Activated T-helper 17 cell treated with anti-CD3 and anti-CD28 coated beads, Interleukin-2, amount 50 U/mL, for 72 hours (primary cell): ENCODE results near the gene FTSJ1. TPM values are rescaled to one million over a fixed set of nuclear protein-coding genes. Genes with fewer than 3 reads are reported as not detected.

Source experiments
- ATAC-seq: fragments of 150-1000 bp; cut with Tn5 transposase; replicated peaks from 2 replicates; pipeline ENCODE4 v1.10.0; 2021; ENCODE audit warnings: mild to moderate bottlenecking, moderate library complexity
- H3K27ac Mint-ChIP-seq: one replicate; pipeline ENCODE4 v1.8.0; 2022; ENCODE audit warnings: mixed read lengths
- H3K27me3 Mint-ChIP-seq: one replicate; pipeline ENCODE4 v1.8.0; 2022; ENCODE audit warnings: mixed read lengths
- H3K36me3 Mint-ChIP-seq: one replicate; pipeline ENCODE4 v1.8.0; 2022; ENCODE audit warnings: low read depth, mild to moderate bottlenecking, mixed read lengths
- H3K4me1 Mint-ChIP-seq: one replicate; pipeline ENCODE4 v1.8.0; 2022; ENCODE audit warnings: mixed read lengths
- H3K4me3 Mint-ChIP-seq: one replicate; pipeline ENCODE4 v1.8.0; 2022; ENCODE audit warnings: mild to moderate bottlenecking, mixed read lengths
- H3K9me3 Mint-ChIP-seq: one replicate; pipeline ENCODE4 v1.8.0; 2022; ENCODE audit warnings: mixed read lengths
- total RNA-seq, 2 donors: library from RNA; stranded (reverse); gene quantifications; one replicate each; pipeline ENCODE4 v1.2.3, GENCODE V29; 2022

FTSJ1 gene
- total RNA-seq, 2 donors from 2014 or later = 59.8 to 93.5 TPM

DNA sequence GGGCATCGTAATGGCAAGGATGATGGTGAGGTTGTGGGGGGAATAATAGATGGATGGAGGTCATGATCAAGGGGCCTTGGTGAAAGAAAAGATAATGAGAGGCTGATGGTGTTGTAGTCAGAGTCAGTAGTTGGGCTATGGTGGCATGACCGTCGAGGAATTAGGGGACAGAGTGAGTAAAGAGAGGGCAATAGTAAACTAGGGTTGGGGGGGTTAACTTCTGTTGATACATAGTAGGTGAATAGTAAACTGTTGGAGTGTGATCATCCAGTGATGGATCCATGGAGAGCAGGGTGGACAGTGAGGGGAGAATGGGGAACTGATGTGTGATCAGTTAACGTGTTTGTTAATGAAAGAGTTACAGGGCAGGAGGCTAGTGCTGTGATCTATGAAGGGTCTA is 920 bp downstream of the FTSJ1 start:
- Mint-ChIP-seq H3K27me3 (no peaks in the 10 kb centered on the region), H3K36me3 (peaks cover 64% of the 10 kb centered on the region), H3K4me1 (peaks cover 10% of the 10 kb centered on the region), H3K9me3 (no peaks in the 10 kb centered on the region), H3K27ac (peak overlapping the region; percentile 96), H3K4me3 (peak overlapping the region; percentile 80)
- ATAC-seq = no peak

DNA sequence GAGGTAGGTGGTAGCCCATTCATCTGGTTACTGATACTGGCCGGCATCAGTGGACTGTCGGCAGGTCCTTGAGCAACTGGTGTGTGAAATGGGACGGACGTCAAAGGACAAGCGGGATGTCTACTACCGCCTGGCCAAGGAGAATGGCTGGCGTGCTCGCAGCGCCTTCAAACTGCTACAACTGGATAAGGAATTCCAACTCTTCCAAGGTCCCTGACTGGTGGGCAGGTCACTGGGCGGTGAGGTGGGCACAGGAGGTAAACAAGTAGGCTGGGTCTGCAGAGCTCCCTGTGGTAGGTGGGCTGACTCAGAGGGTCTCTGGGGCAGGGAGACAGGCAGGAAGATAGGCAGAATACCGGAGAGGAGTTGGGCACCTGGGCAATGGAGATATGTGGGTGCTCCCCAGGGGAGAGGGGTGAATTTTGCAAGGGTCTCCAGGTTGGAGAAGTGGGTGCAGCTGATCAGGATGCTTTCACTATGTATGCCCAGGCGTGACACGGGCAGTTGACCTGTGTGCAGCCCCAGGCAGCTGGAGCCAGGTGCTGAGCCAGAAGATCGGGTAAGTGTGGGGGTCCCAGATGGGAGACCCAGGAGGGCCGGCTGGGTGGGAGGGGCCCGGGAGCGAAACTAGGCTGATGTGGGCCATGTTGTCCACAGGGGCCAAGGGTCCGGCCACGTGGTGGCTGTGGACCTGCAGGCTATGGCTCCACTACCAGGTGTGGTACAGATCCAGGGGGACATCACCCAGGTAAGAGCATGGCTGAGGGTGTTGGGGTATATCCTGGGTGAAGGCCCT is 2.2 kb downstream of the FTSJ1 start:
- ATAC-seq = no peak
- Mint-ChIP-seq H3K4me1 (peaks cover 10% of the 10 kb centered on the region), H3K9me3 (no peaks in the 10 kb centered on the region), H3K36me3 (peaks cover 77% of the 10 kb centered on the region), H3K27ac (peak overlapping the region; percentile 96), H3K27me3 (no peaks in the 10 kb centered on the region), H3K4me3 (peak overlapping the region; percentile 80)

DNA sequence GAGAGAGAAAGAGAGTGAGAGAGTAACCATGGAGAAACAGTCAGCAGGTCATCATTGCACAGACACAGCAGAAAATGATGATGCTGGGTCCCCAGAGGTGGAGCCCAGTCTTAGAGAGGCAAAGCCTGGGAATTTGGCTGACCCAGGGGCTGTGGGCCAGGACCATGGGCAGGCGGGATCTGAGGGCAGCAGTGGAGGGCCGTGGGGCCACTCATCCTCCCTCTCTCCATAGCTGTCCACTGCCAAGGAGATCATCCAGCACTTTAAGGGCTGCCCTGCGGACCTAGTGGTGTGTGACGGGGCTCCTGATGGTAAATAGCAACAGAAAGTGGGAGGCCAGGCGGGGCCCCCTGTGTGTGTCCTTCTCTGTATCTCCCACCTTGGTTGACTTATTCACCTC is 2.8 kb downstream of the FTSJ1 start:
- no peaks in the 10 kb centered on the region for H3K9me3 Mint-ChIP-seq
- H3K4me1 Mint-ChIP-seq = peaks cover 10% of the 10 kb centered on the region
- no peak for ATAC-seq
- no peak overlapping the region for H3K27ac Mint-ChIP-seq
- H3K36me3 Mint-ChIP-seq = peaks cover 83% of the 10 kb centered on the region
- H3K4me3 Mint-ChIP-seq = peak overlapping the region; percentile 80
- H3K27me3 Mint-ChIP-seq = no peaks in the 10 kb centered on the region

- H3K36me3 Mint-ChIP-seq = peaks cover 90% of the 10 kb centered on the region
- H3K27ac Mint-ChIP-seq = peak overlapping the region; percentile 59
- H3K27me3 Mint-ChIP-seq = no peaks in the 10 kb centered on the region
- no peak overlapping the region for H3K4me3 Mint-ChIP-seq
- peaks cover 10% of the 10 kb centered on the region for H3K4me1 Mint-ChIP-seq
- no peaks in the 10 kb centered on the region for H3K9me3 Mint-ChIP-seq
- no peak for ATAC-seq
Measured at GRCh38 chrX:48480142-48480541, 4.1 kb downstream of the FTSJ1 start.

DNA sequence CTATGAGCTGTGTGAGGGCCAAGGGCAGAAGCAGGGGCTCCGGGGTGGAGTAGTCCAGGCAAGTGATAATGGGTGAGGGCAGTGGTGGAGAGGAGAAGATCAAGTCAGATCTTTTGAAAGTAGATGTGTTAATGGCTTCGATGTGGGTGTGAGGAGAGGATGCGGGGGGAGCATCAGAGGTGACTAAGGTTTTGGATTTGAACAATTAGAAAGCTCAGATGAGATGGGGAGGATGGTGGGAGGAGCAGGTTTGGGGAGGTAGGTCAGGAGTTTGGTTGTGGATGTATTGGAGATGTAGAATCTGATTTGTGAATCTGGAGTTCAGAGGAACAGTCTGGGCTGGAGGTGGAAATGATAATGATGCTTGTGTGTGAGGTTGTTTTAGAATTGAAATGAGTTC is 4.6 kb downstream of the FTSJ1 start:
- no peak overlapping the region for H3K4me3 Mint-ChIP-seq
- ATAC-seq = no peak
- H3K27me3 Mint-ChIP-seq = no peaks in the 10 kb centered on the region
- peaks cover 94% of the 10 kb centered on the region for H3K36me3 Mint-ChIP-seq
- peaks cover 10% of the 10 kb centered on the region for H3K4me1 Mint-ChIP-seq
- no peaks in the 10 kb centered on the region for H3K9me3 Mint-ChIP-seq
- peak overlapping the region; percentile 59 for H3K27ac Mint-ChIP-seq

GRCh38 chrX:48482526-48482925 is 6.5 kb downstream of the FTSJ1 start:
- Mint-ChIP-seq H3K9me3 (no peaks in the 10 kb centered on the region), H3K36me3 (peaks cover 77% of the 10 kb centered on the region), H3K4me3 (no peak overlapping the region), H3K27ac (no peak overlapping the region), H3K27me3 (no peaks in the 10 kb centered on the region), H3K4me1 (peaks cover 2% of the 10 kb centered on the region)
- ATAC-seq = no peak

GRCh38 chrX:48487362-48487798 is 11.4 kb downstream of the FTSJ1 start:
- no peaks in the 10 kb centered on the region for H3K9me3 Mint-ChIP-seq
- no peak overlapping the region for H3K27ac Mint-ChIP-seq
- no peaks in the 10 kb centered on the region for H3K4me1 Mint-ChIP-seq
- no peak for ATAC-seq
- peaks cover 29% of the 10 kb centered on the region for H3K36me3 Mint-ChIP-seq
- H3K27me3 Mint-ChIP-seq = no peaks in the 10 kb centered on the region
- no peak overlapping the region for H3K4me3 Mint-ChIP-seq

DNA sequence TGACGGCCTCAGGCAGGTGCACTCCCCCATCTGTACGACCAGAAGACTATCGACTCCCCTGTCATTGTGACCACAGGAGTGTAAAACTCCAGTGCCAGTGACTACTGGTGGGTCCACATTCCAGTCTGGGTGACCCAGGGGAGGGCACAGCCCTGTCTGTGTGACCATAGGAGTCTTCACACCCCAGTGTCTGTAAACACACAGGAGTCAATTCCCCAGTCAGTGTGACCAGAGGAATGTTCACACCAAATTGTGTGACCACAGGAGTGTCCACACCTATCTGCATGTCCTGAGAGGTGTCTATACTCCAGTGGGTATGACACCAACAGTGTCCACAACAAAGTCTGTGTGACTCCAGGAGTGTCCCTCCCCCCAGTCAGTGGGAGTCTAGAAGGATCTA is 12.0 kb downstream of the FTSJ1 start:
- Mint-ChIP-seq H3K9me3 (no peaks in the 10 kb centered on the region), H3K27ac (no peak overlapping the region), H3K4me3 (no peak overlapping the region), H3K36me3 (peaks cover 22% of the 10 kb centered on the region), H3K27me3 (no peaks in the 10 kb centered on the region), H3K4me1 (no peaks in the 10 kb centered on the region)
- no peak for ATAC-seq

DNA sequence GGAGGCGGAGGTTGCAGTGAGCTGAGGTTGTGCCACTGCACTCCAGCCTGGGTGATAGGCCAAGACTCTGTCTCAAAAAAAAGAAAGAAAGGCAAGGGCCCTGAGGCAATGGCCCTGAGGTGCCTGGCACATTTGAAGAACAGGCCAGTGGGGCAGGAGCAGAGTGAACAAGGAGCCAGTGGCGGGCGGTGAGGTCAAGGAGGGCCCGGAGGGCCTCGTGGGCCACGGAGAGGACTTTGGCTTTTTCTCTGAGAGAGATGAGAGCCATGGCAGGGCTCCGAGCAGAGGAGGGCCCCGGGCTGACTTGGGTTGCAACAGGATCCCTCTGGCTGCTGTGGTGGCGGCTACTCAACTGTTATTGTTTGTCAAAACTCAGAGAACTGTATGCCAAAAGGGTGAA is 13.3 kb downstream of the FTSJ1 start:
- no peaks in the 10 kb centered on the region for H3K4me1 Mint-ChIP-seq
- no peaks in the 10 kb centered on the region for H3K27me3 Mint-ChIP-seq
- peaks cover 14% of the 10 kb centered on the region for H3K36me3 Mint-ChIP-seq
- H3K9me3 Mint-ChIP-seq = no peaks in the 10 kb centered on the region
- H3K4me3 Mint-ChIP-seq = no peak overlapping the region
- no peak for ATAC-seq
- no peak overlapping the region for H3K27ac Mint-ChIP-seq

GRCh38 chrX:48489892-48490291 is 13.9 kb downstream of the FTSJ1 start:
- Mint-ChIP-seq H3K36me3 (peaks cover 10% of the 10 kb centered on the region), H3K4me3 (no peak overlapping the region), H3K9me3 (no peaks in the 10 kb centered on the region), H3K4me1 (no peaks in the 10 kb centered on the region), H3K27ac (no peak overlapping the region), H3K27me3 (no peaks in the 10 kb centered on the region)
- no peak for ATAC-seq

- H3K4me1 Mint-ChIP-seq = no peaks in the 10 kb centered on the region
- ATAC-seq = no peak
- no peak overlapping the region for H3K27ac Mint-ChIP-seq
- H3K36me3 Mint-ChIP-seq = peaks cover 2% of the 10 kb centered on the region
- H3K27me3 Mint-ChIP-seq = no peaks in the 10 kb centered on the region
- H3K9me3 Mint-ChIP-seq = no peaks in the 10 kb centered on the region
- H3K4me3 Mint-ChIP-seq = no peak overlapping the region
Measured at GRCh38 chrX:48490661-48491060, 14.7 kb downstream of the FTSJ1 start.

DNA sequence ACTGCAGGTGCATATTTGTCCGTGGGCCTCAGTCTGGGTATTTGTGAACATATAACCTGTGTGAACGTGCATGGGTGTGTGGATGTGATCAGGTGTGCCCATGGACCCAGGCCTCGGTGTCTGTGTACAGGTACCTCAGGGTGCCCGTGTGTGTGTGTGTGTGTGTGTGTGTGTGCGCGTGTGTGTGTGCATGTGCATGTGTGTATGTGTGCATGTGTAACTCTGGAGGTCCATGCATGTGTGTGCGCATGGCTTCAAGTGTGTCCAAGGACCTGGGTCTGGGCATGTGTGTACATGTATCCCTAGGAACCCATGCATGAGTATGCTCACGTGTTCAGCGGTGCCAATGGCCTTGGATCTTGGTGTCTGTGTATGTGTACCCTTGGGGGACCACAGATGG is 15.8 kb downstream of the FTSJ1 start:
- Mint-ChIP-seq H3K4me3 (no peak overlapping the region), H3K4me1 (no peaks in the 10 kb centered on the region), H3K36me3 (no peaks in the 10 kb centered on the region), H3K9me3 (no peaks in the 10 kb centered on the region), H3K27ac (no peak overlapping the region), H3K27me3 (no peaks in the 10 kb centered on the region)
- ATAC-seq = no peak

- H3K36me3 Mint-ChIP-seq = no peaks in the 10 kb centered on the region
- no peaks in the 10 kb centered on the region for H3K27me3 Mint-ChIP-seq
- no peak overlapping the region for H3K27ac Mint-ChIP-seq
Measured at GRCh38 chrX:48492293-48492910, 16.4 kb downstream of the FTSJ1 start.

DNA sequence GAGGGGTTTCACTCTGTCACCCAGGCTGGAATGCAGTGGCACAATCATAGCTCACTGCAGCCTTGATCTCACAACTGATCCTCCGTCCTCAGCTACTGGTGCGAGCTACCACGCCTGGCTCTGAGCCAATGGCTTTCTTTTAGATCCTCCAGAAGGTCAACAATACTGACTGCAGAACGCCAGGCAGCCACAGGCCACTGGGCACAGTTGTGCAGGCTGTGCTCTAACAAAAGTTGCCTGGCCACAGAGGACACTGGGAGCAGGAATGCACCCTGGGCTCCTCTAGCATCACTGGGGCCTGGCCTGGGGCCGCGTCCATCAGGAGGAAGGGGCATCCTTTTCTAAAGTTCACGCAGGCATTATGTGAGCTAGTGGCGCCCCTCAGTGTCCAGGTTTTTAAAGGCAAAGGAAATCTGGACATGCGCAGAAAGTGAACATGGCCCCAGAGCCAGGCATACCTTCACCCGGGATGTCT is 17.9 kb downstream of the FTSJ1 start:
- no peaks in the 10 kb centered on the region for H3K36me3 Mint-ChIP-seq
- no peak overlapping the region for H3K4me3 Mint-ChIP-seq
- no peaks in the 10 kb centered on the region for H3K27me3 Mint-ChIP-seq
- ATAC-seq = peak; percentile 34
- no peaks in the 10 kb centered on the region for H3K9me3 Mint-ChIP-seq
- H3K4me1 Mint-ChIP-seq = peaks cover 4% of the 10 kb centered on the region
- no peak overlapping the region for H3K27ac Mint-ChIP-seq

More at GRCh38 chrX:48492293-48492910, 16.4 kb downstream of the FTSJ1 start:
- no peaks in the 10 kb centered on the region for H3K9me3 Mint-ChIP-seq
- H3K4me1 Mint-ChIP-seq = no peaks in the 10 kb centered on the region
- no peak overlapping the region for H3K4me3 Mint-ChIP-seq
- ATAC-seq = no peak

DNA sequence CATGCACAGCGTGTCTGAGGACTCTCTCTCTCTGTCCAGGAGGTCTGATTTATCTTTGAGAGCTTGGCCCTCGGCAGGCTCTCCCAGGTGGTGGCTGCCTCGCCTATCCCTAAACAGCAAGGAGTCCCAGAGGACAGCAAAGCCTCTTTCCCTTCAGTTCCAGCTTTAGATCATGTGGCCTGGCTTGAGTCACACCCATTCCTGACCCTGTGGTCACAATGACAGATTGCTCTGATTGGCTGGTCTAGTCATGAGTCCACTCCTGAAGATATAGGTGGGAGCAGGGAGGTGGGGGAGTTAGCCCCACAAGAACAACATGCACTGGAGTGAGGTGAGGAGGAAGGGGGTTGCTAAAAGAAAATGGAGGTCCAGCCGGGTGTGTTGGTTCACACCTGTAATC is 20.7 kb downstream of the FTSJ1 start:
- H3K36me3 Mint-ChIP-seq = no peaks in the 10 kb centered on the region
- no peak overlapping the region for H3K4me3 Mint-ChIP-seq
- no peak overlapping the region for H3K27ac Mint-ChIP-seq
- no peak for ATAC-seq
- no peaks in the 10 kb centered on the region for H3K27me3 Mint-ChIP-seq
- H3K4me1 Mint-ChIP-seq = peaks cover 4% of the 10 kb centered on the region
- no peaks in the 10 kb centered on the region for H3K9me3 Mint-ChIP-seq
